Neuronal stem cell (in vitro differentiated cells): ENCODE data around the gene TMEM201.

Source experiments
- DNase-seq: peaks from one replicate; pipeline ENCODE4 v3.0.0-alpha.2; 2013; ENCODE audit warnings: low spot score
- H2AFZ ChIP-seq: one replicate; pipeline ENCODE4 v1.6.1; 2013; ENCODE audit warnings: mild to moderate bottlenecking, low read length, inconsistent platforms
- H2AK5ac ChIP-seq: 2 replicates; pipeline ENCODE4 v1.6.1; 2013; ENCODE audit warnings: low read depth, mild to moderate bottlenecking, inconsistent platforms, low read length, moderate library complexity, mixed read lengths
- H2BK120ac ChIP-seq: 2 replicates; pipeline ENCODE4 v1.6.1; 2013; ENCODE audit warnings: low read depth, mild to moderate bottlenecking, inconsistent platforms, low read length, moderate library complexity, mixed read lengths
- H2BK12ac ChIP-seq: one replicate; pipeline ENCODE4 v1.6.1; 2013; ENCODE audit warnings: low read length, inconsistent platforms
- H2BK15ac ChIP-seq: 2 replicates; pipeline ENCODE4 v1.6.1; 2013; ENCODE audit warnings: mild to moderate bottlenecking, low read length, inconsistent platforms, mixed read lengths
- H2BK5ac ChIP-seq: one replicate; pipeline ENCODE4 v1.6.1; 2013; ENCODE audit warnings: inconsistent platforms, mild to moderate bottlenecking, low read length, moderate library complexity
- H3K14ac ChIP-seq: one replicate; pipeline ENCODE4 v1.6.1; 2013; ENCODE audit warnings: low read length, inconsistent platforms
- H3K18ac ChIP-seq: 2 replicates; pipeline ENCODE4 v1.6.1; 2013; ENCODE audit warnings: low read length, inconsistent platforms
- H3K23ac ChIP-seq: 2 replicates; pipeline ENCODE4 v1.6.1; 2013; ENCODE audit warnings: low read depth, mild to moderate bottlenecking, mixed read lengths, low read length, inconsistent platforms; ENCODE audit not compliant: poor library complexity
- H3K27ac ChIP-seq: replicated peaks from 3 replicates; pipeline ENCODE4 v1.5.1; 2013; ENCODE audit warnings: low read length, inconsistent platforms
- H3K27me3 ChIP-seq, 3 experiments: 2 replicates each; pipeline ENCODE4 v1.6.1; 2013; ENCODE audit warnings: low read length in 3 of 3, mild to moderate bottlenecking in 2 of 3, inconsistent platforms in 1 of 3, low read depth in 1 of 3, mixed read lengths in 1 of 3, moderate library complexity in 1 of 3; ENCODE audit not compliant: control insufficient read depth in 3 of 3, insufficient read depth in 3 of 3
- H3K36me3 ChIP-seq, 2 donors: replicated peaks in 1 of 2; 2 replicates each; pipeline ENCODE4 v1.6.1; 2013; ENCODE audit warnings: low read length in 2 of 2; ENCODE audit not compliant: control insufficient read depth in 2 of 2, insufficient read depth in 2 of 2
- H3K4ac ChIP-seq: 2 replicates; pipeline ENCODE4 v1.6.1; 2013; ENCODE audit warnings: inconsistent platforms, mild to moderate bottlenecking, low read length, moderate library complexity
- H3K4me1 ChIP-seq, 2 donors: 1 replicate in 1 of 2; 2 replicates in 1 of 2; pipeline ENCODE4 v1.6.1; 2013; ENCODE audit warnings: low read length in 2 of 2, low read depth in 1 of 2; ENCODE audit not compliant: control insufficient read depth in 2 of 2, insufficient read depth in 1 of 2
- H3K4me2 ChIP-seq: one replicate; pipeline ENCODE4 v1.6.1; 2013; ENCODE audit warnings: mild to moderate bottlenecking, low read length, inconsistent platforms; ENCODE audit not compliant: insufficient read depth, poor library complexity, severe bottlenecking
- H3K4me3 ChIP-seq, 2 donors: 2 replicates each; pipeline ENCODE4 v1.5.1; 2013; ENCODE audit warnings: low read length in 2 of 2, mild to moderate bottlenecking in 2 of 2, inconsistent platforms in 1 of 2, moderate library complexity in 1 of 2
- H3K79me1 ChIP-seq: one replicate; pipeline ENCODE4 v1.6.1; 2013; ENCODE audit warnings: low read depth, mild to moderate bottlenecking, inconsistent platforms, low read length, moderate library complexity
- H3K9ac ChIP-seq: one replicate; pipeline ENCODE4 v1.6.1; 2013; ENCODE audit warnings: mild to moderate bottlenecking, low read depth, low read length, inconsistent platforms; ENCODE audit not compliant: poor library complexity
- H3K9me3 ChIP-seq, 2 donors: replicated peaks in 1 of 2; 2 replicates each; pipeline versions ENCODE3 to v1.6.1; 2013; ENCODE audit warnings: low read length in 2 of 2, mild to moderate bottlenecking in 2 of 2, inconsistent platforms in 1 of 2, low read depth in 1 of 2, mixed read lengths in 1 of 2, moderate library complexity in 1 of 2; ENCODE audit not compliant: control insufficient read depth in 2 of 2, insufficient read depth in 1 of 2
- H4K8ac ChIP-seq: one replicate; pipeline ENCODE4 v1.6.1; 2013; ENCODE audit warnings: low read depth, mild to moderate bottlenecking, inconsistent platforms, low read length, moderate library complexity
- H4K91ac ChIP-seq: one replicate; pipeline ENCODE4 v1.6.1; 2013; ENCODE audit warnings: low read length, low read depth, mild to moderate bottlenecking, inconsistent platforms; ENCODE audit not compliant: poor library complexity
- WGBS, 2 donors: extraction: QIAGEN DNeasy Blood & Tissue Kit; methylation state at CpG; one replicate each; pipeline ENCODE4 v1.1.7; 2013; ENCODE audit warnings: missing lambda C conversion rate in 2 of 2, mixed read lengths in 1 of 2; ENCODE audit not compliant: insufficient read length in 2 of 2, insufficient replicate concordance in 1 of 2; ENCODE audit errors: extremely low coverage in 2 of 2; 5-methylcytosine and 5-hydroxymethylcytosine counted together

The TMEM201 gene

DNA sequence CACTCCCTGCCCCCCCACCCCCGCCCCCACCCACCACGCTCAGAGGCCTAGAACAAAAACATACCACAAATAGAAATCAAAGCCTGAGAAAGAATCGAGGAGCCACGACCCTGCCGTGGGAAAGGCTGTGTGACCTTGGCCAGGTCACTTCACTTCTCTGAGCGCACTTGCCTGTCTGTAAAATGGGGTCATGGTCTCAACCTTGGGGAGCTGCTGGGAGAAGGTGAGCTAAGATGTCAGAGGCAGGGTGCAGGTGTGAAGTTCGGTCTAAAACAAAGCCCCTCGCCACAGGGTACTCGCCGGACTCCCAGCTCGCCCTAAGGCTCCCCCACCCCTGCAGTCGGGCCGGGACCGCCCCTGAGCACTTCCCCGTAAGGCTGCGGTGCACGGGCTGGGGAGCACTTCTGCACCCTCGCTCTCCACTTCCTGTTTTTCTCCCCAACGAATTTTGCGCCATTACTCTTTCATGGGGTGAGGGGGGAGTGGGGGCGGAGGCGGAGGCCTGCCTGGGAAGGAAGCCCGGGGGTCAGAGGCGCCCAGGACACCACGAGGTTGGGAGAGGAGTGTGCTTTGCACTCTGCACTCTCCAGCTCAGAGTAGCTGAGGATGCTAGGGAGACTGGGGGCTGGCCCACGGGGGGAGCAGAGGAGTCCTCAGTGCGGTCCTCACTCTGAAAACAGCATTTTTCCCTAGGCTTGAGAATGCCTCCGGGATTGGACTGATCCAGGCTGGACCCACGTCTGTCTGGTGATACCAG, 40.9 kb downstream of the TMEM201 start:
- peaks cover 0 to 33% (median 5%) of the 10 kb centered on the region in 3 experiments for H3K27me3 ChIP-seq
- no peak overlapping the region for H3K23ac ChIP-seq
- H2BK12ac ChIP-seq: peak overlapping the region; percentile 22
- H3K4me2 ChIP-seq: no peak overlapping the region
- no peak overlapping the region for H2BK120ac ChIP-seq
- no peaks in the 10 kb centered on the region for H3K36me3 ChIP-seq
- peak overlapping the region; percentile 84 for H2AK5ac ChIP-seq
- H4K91ac ChIP-seq: no peak overlapping the region
- peak overlapping the region; percentile 75 for H2BK15ac ChIP-seq
- H2AFZ ChIP-seq: no peak overlapping the region
- H3K27ac ChIP-seq: no peak overlapping the region
- no peak overlapping the region for H3K4ac ChIP-seq
- peaks cover 0 to 2% of the 10 kb centered on the region in 2 donors for H3K9me3 ChIP-seq
- peaks cover 2% of the 10 kb centered on the region for H3K79me1 ChIP-seq
- H4K8ac ChIP-seq: no peak overlapping the region
- no peak overlapping the region for H3K9ac ChIP-seq
- H3K4me3 ChIP-seq: no peak overlapping the region
- H3K18ac ChIP-seq: peak overlapping the region; percentile 64
- H3K4me1 ChIP-seq: peaks cover 6 to 7% of the 10 kb centered on the region in 2 donors
- no CpG with 5 or more reads among the region's 29 CpGs for WGBS, 2 donors
- no peak overlapping the region for H3K14ac ChIP-seq
- DNase-seq: no peak
- no peak overlapping the region for H2BK5ac ChIP-seq

DNA sequence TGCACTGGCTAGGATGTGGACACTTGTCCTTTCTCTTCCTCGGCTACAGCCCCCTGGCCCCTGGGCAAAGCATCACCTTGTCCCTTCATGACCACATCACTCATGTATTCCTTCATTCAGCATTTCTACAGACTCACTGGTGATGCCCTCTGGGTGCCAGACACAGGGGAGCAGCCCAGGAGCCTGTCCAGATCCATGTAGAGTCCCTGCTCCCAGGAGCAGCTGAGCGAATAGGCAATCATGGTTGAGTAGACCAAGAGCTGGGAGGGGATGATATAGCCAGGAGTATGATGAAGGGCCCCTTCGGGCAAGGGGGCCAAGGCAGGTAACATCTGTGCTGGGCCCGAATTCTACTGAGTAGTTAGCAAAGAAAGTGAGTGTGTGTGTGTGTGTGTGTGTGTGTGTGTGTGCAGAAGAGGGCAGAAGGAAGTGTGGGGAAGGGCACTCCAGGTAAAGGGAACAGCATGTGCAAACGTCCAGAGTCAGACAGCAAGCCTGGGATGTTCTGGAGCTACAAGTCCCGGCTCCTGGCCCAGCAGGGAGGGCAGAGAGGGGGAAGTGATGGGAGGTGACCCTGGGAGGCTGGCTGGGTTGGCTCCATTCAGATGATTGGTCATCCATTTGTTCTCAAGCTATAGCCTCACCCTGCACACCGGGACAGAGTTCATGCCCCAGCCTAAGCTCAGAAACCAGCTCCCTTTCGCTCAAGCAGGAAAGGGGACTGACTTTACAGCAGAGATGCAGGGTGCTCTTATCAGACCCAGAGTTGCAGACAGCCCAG, 41.8 kb downstream of the TMEM201 start:
- Histone ChIP-seq H3K4ac (no peak overlapping the region), H3K9me3 (peaks cover 0 to 6% of the 10 kb centered on the region in 2 donors), H3K36me3 (no peaks in the 10 kb centered on the region), H4K91ac (no peak overlapping the region), H2BK120ac (no peak overlapping the region), H2AK5ac (peak overlapping the region; percentile 79), H3K18ac (peak overlapping the region; percentile 64), H3K4me1 (peaks cover 6 to 7% of the 10 kb centered on the region in 2 donors), H2BK5ac (peak overlapping the region; percentile 53), H3K27ac (no peak overlapping the region), H3K9ac (no peak overlapping the region), H3K27me3 (peaks cover 0 to 33% (median 5%) of the 10 kb centered on the region in 3 experiments), H3K4me2 (no peak overlapping the region), H4K8ac (no peak overlapping the region), H3K79me1 (peaks cover 2% of the 10 kb centered on the region), H2AFZ (no peak overlapping the region), H3K14ac (no peak overlapping the region), H2BK12ac (peak overlapping the region; percentile 30), H3K4me3 (peak overlapping the region in 1 of 2 donors; percentile 9), H3K23ac (no peak overlapping the region), H2BK15ac (peak overlapping the region; percentile 67)
- no CpG with 5 or more reads among the region's 8 CpGs for WGBS, 2 donors
- DNase-seq: no peak

DNA sequence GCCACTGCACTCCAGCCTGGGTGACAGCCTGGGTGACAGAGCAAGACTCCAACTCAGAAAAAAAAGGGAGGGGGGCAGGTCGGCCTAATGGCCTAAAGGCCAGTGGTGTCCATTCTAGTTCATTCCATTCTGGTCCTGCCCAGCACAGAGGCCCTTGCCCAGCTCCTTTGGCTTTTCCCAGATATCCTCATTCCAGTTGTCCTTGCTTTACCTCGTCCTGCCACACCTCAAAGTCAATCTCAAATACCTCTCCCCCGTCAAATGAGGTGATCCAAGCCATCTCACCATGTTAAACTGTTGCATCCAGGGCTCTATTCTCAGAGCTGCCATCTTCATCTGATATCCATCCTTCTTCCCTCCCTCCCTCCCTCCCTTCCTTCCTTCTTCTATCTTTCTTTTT, 42.9 kb downstream of the TMEM201 start:
- Histone ChIP-seq H3K27ac (no peak overlapping the region), H4K8ac (no peak overlapping the region), H2BK12ac (no peak overlapping the region), H3K4me1 (peaks cover 6 to 7% of the 10 kb centered on the region in 2 donors), H2AFZ (no peak overlapping the region), H3K18ac (no peak overlapping the region), H3K9me3 (peaks cover 0 to 6% of the 10 kb centered on the region in 2 donors), H3K14ac (no peak overlapping the region), H2BK15ac (no peak overlapping the region), H3K9ac (no peak overlapping the region), H2BK120ac (no peak overlapping the region), H4K91ac (no peak overlapping the region), H3K79me1 (peaks cover 2% of the 10 kb centered on the region), H3K4me2 (no peak overlapping the region), H3K23ac (no peak overlapping the region), H3K27me3 (peaks cover 0 to 28% (median 2%) of the 10 kb centered on the region in 3 experiments), H2AK5ac (no peak overlapping the region), H3K4me3 (no peak overlapping the region), H3K4ac (no peak overlapping the region), H2BK5ac (no peak overlapping the region), H3K36me3 (no peaks in the 10 kb centered on the region)
- WGBS, 2 donors: no CpG with 5 or more reads among the region's 3 CpGs
- no peak for DNase-seq

DNA sequence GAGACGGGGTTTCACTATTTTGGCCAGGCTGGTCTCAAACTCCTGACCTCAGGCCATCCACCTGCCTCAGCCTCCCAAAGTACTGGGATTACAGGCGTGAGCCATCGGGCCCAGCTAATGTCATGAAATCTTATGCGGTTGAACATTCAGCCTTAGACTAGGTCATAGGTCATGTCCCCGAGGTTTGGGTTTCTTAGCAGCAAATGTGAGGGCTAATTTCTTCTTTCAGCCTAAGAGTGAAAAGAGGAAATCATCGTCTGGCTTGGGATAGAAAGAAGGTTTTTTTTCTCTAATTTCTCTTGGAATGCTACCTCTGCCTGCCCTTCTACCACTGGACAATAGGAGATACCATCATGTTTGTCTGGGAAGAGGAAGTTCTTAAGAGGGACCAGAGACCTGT, 44.8 kb downstream of the TMEM201 start:
- H3K79me1 ChIP-seq: peaks cover 2% of the 10 kb centered on the region
- WGBS, 2 donors: no CpG with 5 or more reads among the region's 6 CpGs
- no peak overlapping the region for H4K91ac ChIP-seq
- H3K4ac ChIP-seq: no peak overlapping the region
- no peak overlapping the region for H3K4me3 ChIP-seq
- H2BK15ac ChIP-seq: no peak overlapping the region
- DNase-seq: no peak
- no peak overlapping the region for H3K27ac ChIP-seq
- H3K23ac ChIP-seq: no peak overlapping the region
- H3K4me1 ChIP-seq: no peaks in the 10 kb centered on the region
- H4K8ac ChIP-seq: no peak overlapping the region
- H3K9me3 ChIP-seq: peaks cover 0 to 6% of the 10 kb centered on the region in 2 donors
- H3K9ac ChIP-seq: no peak overlapping the region
- no peaks in the 10 kb centered on the region for H3K36me3 ChIP-seq
- no peak overlapping the region for H2BK120ac ChIP-seq
- H2BK5ac ChIP-seq: no peak overlapping the region
- H3K14ac ChIP-seq: no peak overlapping the region
- H3K27me3 ChIP-seq: peaks cover 0 to 18% (median 0%) of the 10 kb centered on the region in 3 experiments
- H3K18ac ChIP-seq: no peak overlapping the region
- H3K4me2 ChIP-seq: no peak overlapping the region
- no peak overlapping the region for H2AK5ac ChIP-seq
- H2BK12ac ChIP-seq: no peak overlapping the region
- no peak overlapping the region for H2AFZ ChIP-seq
